A673 (cell line): ENCODE measurements around the gene CHD8.

Experiments
- EZH2 ChIP-seq: fragments of 200-600 bp; sonication (generic); IDR thresholded peaks from 2 replicates; pipeline ENCODE4 v1.6.1; 2017; ENCODE audit warnings: borderline replicate concordance, low read depth, mild to moderate bottlenecking, mixed read lengths, antibody characterized with exemption, low read length; ENCODE audit not compliant: poor library complexity, severe bottlenecking
- TF ChIP-seq, protein P1 (sequence below): fragments of 300-800, 200-600 bp; sonication (generic); conservative IDR thresholded peaks from 2 replicates; pipeline ENCODE4 v1.5.1; 2017; ENCODE audit warnings: low read depth, mild to moderate bottlenecking, antibody characterized with exemption, low read length, moderate library complexity, mixed read lengths

DNA sequence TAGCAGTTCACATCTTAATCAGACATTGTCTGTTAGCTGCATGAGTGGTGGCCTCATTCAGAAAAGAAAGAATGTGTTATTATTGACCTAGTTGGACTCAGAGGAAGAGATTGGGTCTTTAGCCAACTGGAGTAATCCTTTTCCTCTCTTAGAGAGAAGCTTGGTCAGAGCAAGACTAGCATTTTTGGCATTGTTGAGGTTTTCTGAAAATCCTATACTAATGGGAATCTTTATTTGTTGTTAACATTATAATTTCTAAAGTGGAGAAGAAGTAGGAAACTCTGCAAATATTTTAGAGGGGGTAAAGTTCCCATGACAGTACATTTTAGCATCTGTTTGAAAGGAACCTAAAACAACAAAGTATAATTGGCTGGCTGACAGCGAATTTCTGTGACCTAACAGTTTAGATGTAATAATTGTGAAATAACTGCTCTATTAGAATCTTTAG is 30.7 kb upstream of the CHD8 start:
- TF ChIP-seq, protein P1, sequence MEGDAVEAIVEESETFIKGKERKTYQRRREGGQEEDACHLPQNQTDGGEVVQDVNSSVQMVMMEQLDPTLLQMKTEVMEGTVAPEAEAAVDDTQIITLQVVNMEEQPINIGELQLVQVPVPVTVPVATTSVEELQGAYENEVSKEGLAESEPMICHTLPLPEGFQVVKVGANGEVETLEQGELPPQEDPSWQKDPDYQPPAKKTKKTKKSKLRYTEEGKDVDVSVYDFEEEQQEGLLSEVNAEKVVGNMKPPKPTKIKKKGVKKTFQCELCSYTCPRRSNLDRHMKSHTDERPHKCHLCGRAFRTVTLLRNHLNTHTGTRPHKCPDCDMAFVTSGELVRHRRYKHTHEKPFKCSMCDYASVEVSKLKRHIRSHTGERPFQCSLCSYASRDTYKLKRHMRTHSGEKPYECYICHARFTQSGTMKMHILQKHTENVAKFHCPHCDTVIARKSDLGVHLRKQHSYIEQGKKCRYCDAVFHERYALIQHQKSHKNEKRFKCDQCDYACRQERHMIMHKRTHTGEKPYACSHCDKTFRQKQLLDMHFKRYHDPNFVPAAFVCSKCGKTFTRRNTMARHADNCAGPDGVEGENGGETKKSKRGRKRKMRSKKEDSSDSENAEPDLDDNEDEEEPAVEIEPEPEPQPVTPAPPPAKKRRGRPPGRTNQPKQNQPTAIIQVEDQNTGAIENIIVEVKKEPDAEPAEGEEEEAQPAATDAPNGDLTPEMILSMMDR: no peak
- TF ChIP-seq EZH2: no peak
